ENCODE results near the gene SCFD1.

- no peak for TF ChIP-seq CTCF (conservative IDR thresholded peaks at IDR 0.05; ENCODE audit: low read length)
- TF ChIP-seq EZH2phosphoT487 (IDR thresholded peaks at IDR 0.05; ENCODE audit: borderline replicate concordance, low read depth, low read length), result no peak
Measured at GRCh38 chr14:30641207-30641606, 19.1 kb downstream of the SCFD1 start.
